ENCODE data around the gene ADAMTS17. TPM values are rescaled to one million over a fixed set of nuclear protein-coding genes. Genes with fewer than 3 reads are reported as not detected.

Gene ADAMTS17
- total RNA-seq, 4 donors from 2014 or later: 6.0 to 17.6 (median 8.2) TPM

GRCh38 chr15:100200287-100200880 lies 141.4 kb downstream of the ADAMTS17 start:
- WGBS, 2 donors (ENCODE audit: low coverage in 1 of 2): 88 to 100% methylated on average over 2 to 22 of the region's 22 CpGs
- H3K27ac ChIP-seq: no peak overlapping the region
- no peaks in the 10 kb centered on the region for H3K9me3 ChIP-seq
- in situ Hi-C loops (cut with MboI; ENCODE audit: low pct_ligation_motif_present in 1 of 4, low pct_unique_long_range_greater_than_20kb in 1 of 4, low sequenced_read_pairs in 3 of 4) (no loop called here), intact Hi-C loops (cut with DNase I; ENCODE audit: low total_unique reads) (no loop called here)
- peaks cover 5 to 24% (median 13%) of the 10 kb centered on the region in 4 donors for H3K4me1 ChIP-seq
- no peaks in the 10 kb centered on the region for H3K36me3 ChIP-seq
- H3K4me3 ChIP-seq: no peak overlapping the region
- no peaks in the 10 kb centered on the region for H3K27me3 ChIP-seq
- DNase-seq: no peak
- no peak for TF ChIP-seq POLR2A (IDR thresholded peaks at IDR 0.05)
- TF ChIP-seq EP300 (IDR thresholded peaks at IDR 0.05; ENCODE audit: low read depth): no peak
- no peak for TF ChIP-seq CTCF (IDR thresholded peaks at IDR 0.05)
- no peak for TF ChIP-seq POLR2AphosphoS5 (IDR thresholded peaks at IDR 0.05)

GRCh38 chr15:100199711-100200286 lies 142.0 kb downstream of the ADAMTS17 start:
- WGBS, 2 donors (ENCODE audit: low coverage in 1 of 2): 94% methylated on average over 20 of the region's 21 CpGs; no CpG with 5 or more reads in 1 of the 2 donors
- no peak for DNase-seq
- peaks cover 5 to 22% (median 13%) of the 10 kb centered on the region in 4 donors for H3K4me1 ChIP-seq
- H3K9me3 ChIP-seq: no peaks in the 10 kb centered on the region
- intact Hi-C loops (cut with DNase I; ENCODE audit: low total_unique reads) (no loop called here), in situ Hi-C loops (cut with MboI; ENCODE audit: low pct_ligation_motif_present in 1 of 4, low pct_unique_long_range_greater_than_20kb in 1 of 4, low sequenced_read_pairs in 3 of 4) (no loop called here)
- TF ChIP-seq CTCF (IDR thresholded peaks at IDR 0.05): no peak
- no peak for TF ChIP-seq POLR2A (IDR thresholded peaks at IDR 0.05)
- TF ChIP-seq EP300 (IDR thresholded peaks at IDR 0.05; ENCODE audit: low read depth): no peak
- TF ChIP-seq POLR2AphosphoS5 (IDR thresholded peaks at IDR 0.05): no peak
- no peaks in the 10 kb centered on the region for H3K27me3 ChIP-seq
- no peak overlapping the region for H3K27ac ChIP-seq
- H3K36me3 ChIP-seq: no peaks in the 10 kb centered on the region
- H3K4me3 ChIP-seq: no peak overlapping the region

GRCh38 chr15:100198442-100198841 lies 143.3 kb downstream of the ADAMTS17 start:
- no peak overlapping the region for H3K4me3 ChIP-seq
- WGBS, 2 donors (ENCODE audit: low coverage in 1 of 2): 75 to 85% methylated on average over 5 of the region's 5 CpGs
- H3K36me3 ChIP-seq: no peaks in the 10 kb centered on the region
- no peaks in the 10 kb centered on the region for H3K9me3 ChIP-seq
- in situ Hi-C loops (cut with MboI; ENCODE audit: low pct_ligation_motif_present in 1 of 4, low pct_unique_long_range_greater_than_20kb in 1 of 4, low sequenced_read_pairs in 3 of 4): no loop called here
- intact Hi-C loops (cut with DNase I; ENCODE audit: low total_unique reads): no loop called here
- TF ChIP-seq POLR2A (IDR thresholded peaks at IDR 0.05): no peak
- no peak for TF ChIP-seq CTCF (IDR thresholded peaks at IDR 0.05)
- TF ChIP-seq POLR2AphosphoS5 (IDR thresholded peaks at IDR 0.05): no peak
- DNase-seq: no peak
- H3K4me1 ChIP-seq: peaks cover 5 to 22% (median 13%) of the 10 kb centered on the region in 4 donors
- no peak overlapping the region for H3K27ac ChIP-seq
- no peaks in the 10 kb centered on the region for H3K27me3 ChIP-seq

GRCh38 chr15:100196326-100197058 lies 145.3 kb downstream of the ADAMTS17 start:
- intact Hi-C loops (cut with DNase I; ENCODE audit: low total_unique reads) (no loop called here), in situ Hi-C loops (cut with MboI; ENCODE audit: low pct_ligation_motif_present in 1 of 4, low pct_unique_long_range_greater_than_20kb in 1 of 4, low sequenced_read_pairs in 3 of 4) (no loop called here)
- Histone ChIP-seq H3K9me3 (no peaks in the 10 kb centered on the region), H3K4me1 (peaks cover 0 to 9% (median 3%) of the 10 kb centered on the region in 4 donors), H3K4me3 (no peak overlapping the region), H3K36me3 (no peaks in the 10 kb centered on the region), H3K27ac (no peak overlapping the region), H3K27me3 (no peaks in the 10 kb centered on the region)
- DNase-seq: no peak
- TF ChIP-seq POLR2AphosphoS5 (IDR thresholded peaks at IDR 0.05) (no peak), POLR2A (IDR thresholded peaks at IDR 0.05) (no peak), CTCF (IDR thresholded peaks at IDR 0.05) (no peak), EP300 (IDR thresholded peaks at IDR 0.05; ENCODE audit: low read depth) (no peak)
- whole genome bisulfite sequencing, 2 donors (ENCODE audit: low coverage in 1 of 2): 30 to 52% methylated on average over 7 to 14 of the region's 14 CpGs
